DMS153 treated with DMSO at 0.1 percent for 48 hours (cell line): ENCODE results near the gene NEK6.

Experiments used
- DNase-seq: peaks from one replicate; lab custom pipeline; 2025; ENCODE audit not compliant: unreplicated experiment; lab: John Stamatoyannopoulos, UW

Gene NEK6

GRCh38 chr9:124368692-124369091 is 110.9 kb downstream of the NEK6 start:
- no peak for DNase-seq

- no peak for DNase-seq
These were observed 111.6 kb downstream of the NEK6 start for GRCh38 chr9:124369231-124369797.

- no peak for DNase-seq
These were observed 113.3 kb downstream of the NEK6 start for GRCh38 chr9:124370896-124371582.

- no peak for DNase-seq
These were observed 114.3 kb downstream of the NEK6 start for GRCh38 chr9:124372038-124372437.

GRCh38 chr9:124373386-124373785 is 115.6 kb downstream of the NEK6 start:
- no peak for DNase-seq

- no peak for DNase-seq
These were observed 116.1 kb downstream of the NEK6 start for GRCh38 chr9:124373851-124374250.

DNA sequence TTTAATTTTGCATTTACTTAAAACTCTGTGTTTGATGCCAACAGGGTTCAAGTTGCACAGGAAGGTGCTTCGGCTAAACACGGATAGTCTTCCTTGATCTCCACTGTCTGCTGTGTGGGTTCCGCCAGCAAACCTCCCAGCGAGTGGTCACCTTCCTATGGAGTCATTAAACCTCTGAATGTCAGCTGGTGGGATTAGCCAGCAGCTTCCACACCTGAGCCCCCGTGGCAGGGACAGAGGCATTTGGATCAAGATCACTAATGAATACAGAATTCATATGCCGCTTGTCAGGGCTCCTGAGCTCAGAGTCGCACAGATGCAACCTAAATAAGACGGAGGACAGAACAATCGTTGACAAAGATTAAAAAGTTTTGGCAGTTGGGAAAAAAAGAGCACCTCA is 118.0 kb downstream of the NEK6 start:
- no peak for DNase-seq

- no peak for DNase-seq
These were observed 118.6 kb downstream of the NEK6 start for GRCh38 chr9:124376329-124376728.

DNA sequence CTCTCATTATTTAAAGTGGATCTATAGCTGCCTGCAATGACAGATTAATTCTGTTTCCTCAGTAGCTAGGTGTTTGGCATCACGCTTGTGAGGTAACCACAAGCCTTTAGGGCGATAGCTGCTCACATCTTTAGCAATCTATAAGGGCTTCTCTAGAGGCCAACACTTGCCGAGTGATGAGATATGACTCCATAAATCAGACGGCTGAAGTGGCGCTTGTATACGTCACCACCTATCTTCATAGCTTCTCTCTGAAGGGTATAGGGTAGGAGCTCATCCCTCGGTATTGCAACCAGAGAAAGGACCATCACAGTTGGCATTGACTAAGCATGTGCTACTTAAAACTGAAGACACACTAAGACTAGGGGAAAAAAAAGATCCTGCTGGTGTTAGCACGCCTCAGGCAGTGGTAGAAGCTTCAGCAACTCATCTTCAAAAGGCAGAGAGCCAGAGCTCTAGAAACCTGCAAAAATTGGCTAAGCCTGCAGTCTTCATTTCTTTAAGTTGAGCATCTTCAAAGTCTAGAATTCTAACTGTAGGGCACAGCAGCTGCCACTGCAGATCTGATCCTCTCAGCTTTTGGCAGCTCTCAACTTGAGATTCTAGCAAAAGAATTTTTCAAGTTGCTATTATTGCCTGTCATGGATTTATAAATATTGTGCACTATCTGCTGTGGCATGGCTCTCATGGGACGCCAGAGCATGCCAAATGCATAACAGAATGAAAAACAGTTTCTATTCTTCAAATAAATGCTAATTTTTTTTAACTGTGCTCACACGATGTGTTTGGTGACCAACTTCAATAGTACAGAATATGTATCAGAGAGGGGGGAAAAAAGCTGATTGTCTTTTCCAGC is 120.0 kb downstream of the NEK6 start:
- no peak for DNase-seq

DNA sequence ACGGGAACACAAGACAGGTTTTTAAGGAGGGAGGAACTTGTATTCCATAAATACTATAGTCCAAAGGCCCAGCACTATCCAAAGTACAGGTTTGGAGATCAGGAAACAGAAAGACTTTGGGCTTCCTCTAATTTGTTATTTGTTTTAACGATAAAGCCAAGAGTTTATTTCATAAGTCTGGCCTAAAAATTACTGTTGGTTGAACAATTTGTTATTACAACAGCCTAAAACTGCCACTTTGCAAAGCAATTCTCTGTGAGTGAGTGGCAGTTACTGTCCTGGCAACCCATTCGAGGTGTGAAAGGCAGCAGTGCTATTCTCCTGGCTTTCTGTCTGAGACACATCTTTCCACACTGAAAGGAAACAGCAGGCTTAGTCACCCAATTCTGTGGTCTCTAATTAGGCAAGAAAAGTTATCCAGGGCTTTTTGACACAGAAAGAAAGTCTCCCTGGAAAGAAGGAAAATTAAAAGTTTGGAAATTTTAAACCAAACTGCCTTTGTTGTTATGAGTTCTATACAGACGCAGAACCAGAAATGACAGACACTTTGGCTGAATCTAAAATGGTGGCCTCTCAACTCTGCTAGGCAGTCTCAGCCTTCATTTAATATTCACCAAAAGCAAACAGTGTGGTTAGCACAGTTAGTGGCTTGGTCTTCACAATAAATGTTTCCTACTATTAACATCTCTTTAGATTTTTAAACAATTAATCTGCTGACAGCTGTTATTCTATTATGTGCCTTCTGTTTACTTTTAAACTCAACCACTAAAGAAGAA is 123.6 kb downstream of the NEK6 start:
- DNase-seq, result peak; percentile 86

DNA sequence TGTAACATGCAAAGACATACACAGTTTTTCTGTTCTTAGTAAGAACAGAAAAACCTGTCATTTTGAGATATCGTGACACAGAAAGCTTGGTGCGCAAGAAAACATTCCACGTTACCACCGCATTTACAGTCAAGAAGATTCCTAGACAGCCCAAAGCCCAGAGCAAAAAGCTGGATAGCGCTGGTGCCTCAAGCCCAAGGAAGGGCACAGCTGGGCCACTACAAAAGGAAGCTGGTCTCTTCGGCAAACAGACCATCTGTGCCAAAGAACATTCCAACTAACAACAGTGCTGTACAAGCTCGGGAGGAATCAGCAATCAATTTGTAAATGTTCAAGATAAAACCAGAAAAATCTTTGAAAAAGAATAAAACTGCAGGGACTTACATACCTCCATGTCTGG is 126.5 kb downstream of the NEK6 start:
- no peak for DNase-seq

- DNase-seq, result peak; percentile 35
These were observed 127.1 kb downstream of the NEK6 start for GRCh38 chr9:124384846-124385245.

DNA sequence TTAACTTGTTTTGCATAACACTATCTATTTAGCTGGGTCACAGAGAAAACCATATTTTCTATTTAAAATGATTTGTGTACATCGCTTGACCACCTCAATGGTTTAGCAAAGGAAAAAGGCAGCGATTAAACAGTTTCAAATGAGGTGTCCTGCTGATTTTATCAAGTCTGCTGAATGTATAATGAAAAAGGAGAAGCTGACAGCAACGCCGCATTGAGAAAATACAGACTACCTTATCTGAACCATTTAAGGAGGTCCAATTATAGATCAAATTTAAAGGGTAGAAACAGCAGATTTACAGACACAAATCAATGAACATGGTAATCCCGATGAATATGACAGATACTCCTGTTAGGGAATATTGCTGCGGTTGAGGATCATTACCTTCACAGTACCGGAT is 127.9 kb downstream of the NEK6 start:
- no peak for DNase-seq

DNA sequence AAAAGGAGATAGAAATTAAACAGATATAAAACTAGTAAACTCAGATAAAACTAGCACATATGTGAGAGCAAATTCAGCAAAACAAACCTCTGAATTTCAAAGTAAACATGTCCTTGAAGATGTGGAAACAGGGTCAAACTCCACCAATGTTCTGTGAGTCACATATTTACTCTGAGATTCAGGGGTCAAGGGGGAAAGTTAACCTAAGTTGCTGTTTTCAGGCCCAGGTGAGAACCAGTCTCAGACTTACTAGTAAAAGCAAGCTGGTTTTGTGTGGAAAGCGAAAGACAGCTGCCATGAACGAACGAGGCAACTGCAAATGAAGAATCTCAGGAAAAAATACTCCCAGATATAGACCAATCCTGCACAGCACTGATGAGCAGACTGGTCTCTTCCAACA is 128.5 kb downstream of the NEK6 start:
- no peak for DNase-seq

DNA sequence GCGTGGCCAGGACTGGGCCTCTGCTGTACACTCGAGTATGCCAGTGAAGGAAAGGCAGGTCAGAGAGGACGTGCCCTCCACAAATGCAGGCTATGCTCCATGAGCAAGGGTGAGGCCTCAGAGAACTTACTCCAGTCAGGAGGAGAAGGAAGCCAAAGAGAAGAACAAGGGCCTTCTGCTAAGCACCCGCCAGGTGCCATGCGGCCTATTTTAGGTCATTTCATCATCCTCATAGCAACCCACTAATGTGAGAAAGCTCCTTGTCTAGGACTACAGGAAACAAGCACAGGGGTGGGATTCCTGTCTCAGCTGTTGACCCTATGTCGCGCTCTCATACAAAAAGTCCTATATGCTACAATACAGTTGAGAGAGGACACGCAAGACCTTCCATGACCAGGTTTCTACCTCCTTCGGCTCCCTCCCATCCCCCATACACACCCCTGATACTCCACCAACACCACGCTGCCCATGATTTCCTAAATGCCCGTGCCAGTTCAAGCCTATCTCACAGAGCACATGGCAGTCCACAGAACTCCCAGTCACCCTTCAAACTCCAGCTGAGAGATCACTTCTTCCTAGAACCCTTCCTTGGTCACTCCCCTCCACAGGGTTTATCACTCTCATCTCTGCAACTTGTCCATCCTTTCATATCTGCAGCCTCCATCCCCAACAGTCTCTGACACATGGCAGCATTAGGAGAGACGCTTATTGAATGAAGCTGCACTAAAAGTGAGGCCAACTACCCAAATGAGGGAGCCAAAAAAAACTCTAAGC is 130.7 kb downstream of the NEK6 start:
- DNase-seq, result no peak

DNA sequence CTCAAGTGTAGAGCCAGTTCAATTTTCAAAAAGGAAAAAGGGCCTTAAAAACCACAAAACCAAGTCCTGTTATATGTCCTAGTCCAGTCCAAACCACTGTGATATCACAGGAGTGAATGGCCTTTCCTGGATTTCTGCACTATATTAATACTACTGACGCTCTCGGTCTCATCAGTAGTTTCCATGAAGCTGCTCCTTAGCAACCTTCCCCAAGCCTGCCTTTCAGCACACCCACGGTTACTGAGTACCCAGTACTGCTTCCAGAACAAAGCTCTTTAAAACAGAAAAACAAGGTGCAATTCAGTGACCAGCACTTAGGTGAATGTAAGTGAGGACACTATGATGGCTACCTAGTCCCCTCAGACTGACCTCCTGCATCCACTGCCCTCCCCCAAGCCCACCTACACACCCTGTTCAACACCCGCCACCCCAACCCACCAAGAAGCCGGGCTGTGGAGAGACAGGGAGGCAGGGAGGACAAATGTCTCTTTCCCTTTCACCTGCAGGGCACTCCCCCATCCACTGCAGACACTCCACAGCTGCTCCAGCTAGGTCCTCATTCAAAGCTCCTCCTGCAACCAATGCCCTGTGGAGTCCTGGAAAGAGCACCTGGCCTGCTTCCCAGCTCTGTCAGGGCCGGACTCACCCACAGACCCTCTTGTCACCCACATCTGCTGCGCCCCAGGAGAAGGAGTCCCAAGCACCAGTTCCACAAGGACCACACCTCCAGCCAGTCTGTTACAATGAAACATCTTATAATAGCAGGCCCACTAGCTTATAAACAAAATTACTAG is 131.6 kb downstream of the NEK6 start:
- peak; percentile 12 for DNase-seq

GRCh38 chr9:124390794-124391658 is 133.3 kb downstream of the NEK6 start:
- DNase-seq, result no peak

- DNase-seq, result no peak
These were observed 134.6 kb downstream of the NEK6 start for GRCh38 chr9:124392254-124392870.
